Measurements from ENCODE around the gene BAD. TPM values are rescaled to one million over a fixed set of nuclear protein-coding genes. Genes with fewer than 3 reads are reported as not detected.

The BAD gene
- total and polyA plus RNA-seq, 2 of the 13 experiments (the other 11 are each of a cell fraction or from before 2014, with no cell fraction given), result 17.9 to 28.5 TPM

DNA sequence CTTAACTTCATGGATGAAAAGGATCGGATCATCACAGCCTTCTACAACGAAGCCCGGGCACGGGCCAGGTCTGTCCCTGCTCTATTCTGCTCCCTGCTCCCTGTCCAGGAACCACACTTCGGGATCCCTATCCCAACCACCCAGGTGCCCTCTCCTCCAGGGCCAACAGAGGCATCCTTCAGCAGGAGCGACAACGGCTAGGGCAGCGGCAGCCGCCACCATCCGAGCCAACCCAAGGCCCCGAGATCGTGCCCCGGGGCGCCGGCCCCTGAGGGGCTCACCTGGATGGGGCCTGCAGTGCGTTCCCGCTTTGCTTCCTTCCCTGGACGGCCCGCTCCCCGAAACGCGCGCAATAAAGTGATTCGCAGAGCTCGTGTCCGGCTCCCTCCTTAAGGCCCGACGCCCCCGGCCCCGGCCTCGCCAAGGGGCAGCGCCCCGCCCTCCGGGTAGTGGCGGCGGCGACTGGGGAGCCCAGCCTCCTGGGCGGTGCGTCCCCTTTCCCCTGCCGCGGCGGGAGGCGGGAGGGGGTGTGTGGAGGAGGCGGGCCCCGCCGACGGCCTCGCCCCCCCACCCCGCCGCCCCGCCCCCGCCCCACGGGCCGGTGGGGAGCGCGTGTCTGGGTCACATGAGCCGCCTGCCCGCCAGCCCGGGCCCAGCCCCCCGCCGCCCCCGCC, 50.4 kb downstream of the BAD start, which contains the start of gene VEGFB (continued):
- TF ChIP-seq, protein P1, sequence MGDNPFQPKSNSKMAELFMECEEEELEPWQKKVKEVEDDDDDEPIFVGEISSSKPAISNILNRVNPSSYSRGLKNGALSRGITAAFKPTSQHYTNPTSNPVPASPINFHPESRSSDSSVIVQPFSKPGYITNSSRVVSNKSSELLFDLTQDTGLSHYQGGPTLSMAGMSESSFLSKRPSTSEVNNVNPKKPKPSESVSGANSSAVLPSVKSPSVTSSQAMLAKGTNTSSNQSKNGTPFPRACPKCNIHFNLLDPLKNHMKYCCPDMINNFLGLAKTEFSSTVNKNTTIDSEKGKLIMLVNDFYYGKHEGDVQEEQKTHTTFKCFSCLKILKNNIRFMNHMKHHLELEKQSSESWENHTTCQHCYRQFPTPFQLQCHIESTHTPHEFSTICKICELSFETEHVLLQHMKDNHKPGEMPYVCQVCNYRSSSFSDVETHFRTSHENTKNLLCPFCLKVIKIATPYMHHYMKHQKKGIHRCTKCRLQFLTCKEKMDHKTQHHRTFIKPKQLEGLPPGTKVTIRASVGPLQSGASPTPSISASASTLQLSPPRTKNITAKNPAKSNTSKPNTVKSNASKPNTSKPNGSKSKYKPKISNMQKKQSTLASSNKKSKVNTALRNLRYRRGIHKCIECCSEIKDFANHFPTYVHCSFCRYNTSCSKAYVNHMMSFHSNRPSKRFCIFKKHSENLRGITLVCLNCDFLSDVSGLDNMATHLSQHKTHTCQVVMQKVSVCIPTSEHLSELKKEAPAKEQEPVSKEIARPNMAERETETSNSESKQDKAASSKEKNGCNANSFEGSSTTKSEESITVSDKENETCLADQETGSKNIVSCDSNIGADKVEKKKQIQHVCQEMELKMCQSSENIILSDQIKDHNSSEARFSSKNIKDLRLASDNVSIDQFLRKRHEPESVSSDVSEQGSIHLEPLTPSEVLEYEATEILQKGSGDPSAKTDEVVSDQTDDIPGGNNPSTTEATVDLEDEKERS (CRISPR knock-in tag; IDR thresholded peaks at IDR 0.05), result no peak
- TF ChIP-seq ZBTB38 (CRISPR knock-in tag; IDR thresholded peaks at IDR 0.05) (peak; percentile 70), TCF7L2 (IDR thresholded peaks at IDR 0.05; ENCODE audit: low read depth, low read length) (no peak), ZFP90 (CRISPR knock-in tag; IDR thresholded peaks at IDR 0.05; ENCODE audit: borderline replicate concordance) (peak; percentile 27; the same call in 1 of the 2 replicates), ZNF33A (CRISPR knock-in tag; IDR thresholded peaks at IDR 0.05; ENCODE audit: borderline replicate concordance) (no peak), SMYD3 (CRISPR knock-in tag; IDR thresholded peaks at IDR 0.05) (no peak), TARDBP (CRISPR knock-in tag; IDR thresholded peaks at IDR 0.05) (no peak), MAFK (conservative IDR thresholded peaks at IDR 0.05 in 1 of 2, IDR thresholded peaks at IDR 0.05 in 1 of 2; ENCODE audit: low read length in 2 of 2) (no peak), HNF4A (CRISPR knock-in tag; IDR thresholded peaks at IDR 0.05) (no peak), NFIB (CRISPR knock-in tag; IDR thresholded peaks at IDR 0.05; ENCODE audit: borderline replicate concordance) (no peak), ZNF160 (CRISPR knock-in tag; IDR thresholded peaks at IDR 0.05) (no peak), ZNF577 (CRISPR knock-in tag; IDR thresholded peaks at IDR 0.05; ENCODE audit: borderline replicate concordance, low read depth) (no peak), ATRX (CRISPR knock-in tag; IDR thresholded peaks at IDR 0.05; ENCODE audit: borderline replicate concordance) (no peak), SAP130 (CRISPR knock-in tag; IDR thresholded peaks at IDR 0.05; ENCODE audit: low read depth) (peak; percentile 28; the same call in 1 of the 2 replicates), PCBP1 (IDR thresholded peaks at IDR 0.05; ENCODE audit: borderline replicate concordance, low read depth, low read length) (no peak), CCDC6 (CRISPR knock-in tag; IDR thresholded peaks at IDR 0.05) (no peak)
- TF ChIP-seq, protein P2, sequence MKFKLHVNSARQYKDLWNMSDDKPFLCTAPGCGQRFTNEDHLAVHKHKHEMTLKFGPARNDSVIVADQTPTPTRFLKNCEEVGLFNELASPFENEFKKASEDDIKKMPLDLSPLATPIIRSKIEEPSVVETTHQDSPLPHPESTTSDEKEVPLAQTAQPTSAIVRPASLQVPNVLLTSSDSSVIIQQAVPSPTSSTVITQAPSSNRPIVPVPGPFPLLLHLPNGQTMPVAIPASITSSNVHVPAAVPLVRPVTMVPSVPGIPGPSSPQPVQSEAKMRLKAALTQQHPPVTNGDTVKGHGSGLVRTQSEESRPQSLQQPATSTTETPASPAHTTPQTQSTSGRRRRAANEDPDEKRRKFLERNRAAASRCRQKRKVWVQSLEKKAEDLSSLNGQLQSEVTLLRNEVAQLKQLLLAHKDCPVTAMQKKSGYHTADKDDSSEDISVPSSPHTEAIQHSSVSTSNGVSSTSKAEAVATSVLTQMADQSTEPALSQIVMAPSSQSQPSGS (CRISPR knock-in tag; IDR thresholded peaks at IDR 0.05), result no peak
- TF ChIP-seq, protein P3, sequence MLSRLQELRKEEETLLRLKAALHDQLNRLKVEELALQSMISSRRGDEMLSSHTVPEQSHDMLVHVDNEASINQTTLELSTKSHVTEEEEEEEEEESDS (CRISPR knock-in tag; IDR thresholded peaks at IDR 0.05; ENCODE audit: borderline replicate concordance), result no peak
- TF ChIP-seq, protein P4, sequence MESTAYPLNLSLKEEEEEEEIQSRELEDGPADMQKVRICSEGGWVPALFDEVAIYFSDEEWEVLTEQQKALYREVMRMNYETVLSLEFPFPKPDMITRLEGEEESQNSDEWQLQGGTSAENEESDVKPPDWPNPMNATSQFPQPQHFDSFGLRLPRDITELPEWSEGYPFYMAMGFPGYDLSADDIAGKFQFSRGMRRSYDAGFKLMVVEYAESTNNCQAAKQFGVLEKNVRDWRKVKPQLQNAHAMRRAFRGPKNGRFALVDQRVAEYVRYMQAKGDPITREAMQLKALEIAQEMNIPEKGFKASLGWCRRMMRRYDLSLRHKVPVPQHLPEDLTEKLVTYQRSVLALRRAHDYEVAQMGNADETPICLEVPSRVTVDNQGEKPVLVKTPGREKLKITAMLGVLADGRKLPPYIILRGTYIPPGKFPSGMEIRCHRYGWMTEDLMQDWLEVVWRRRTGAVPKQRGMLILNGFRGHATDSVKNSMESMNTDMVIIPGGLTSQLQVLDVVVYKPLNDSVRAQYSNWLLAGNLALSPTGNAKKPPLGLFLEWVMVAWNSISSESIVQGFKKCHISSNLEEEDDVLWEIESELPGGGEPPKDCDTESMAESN (CRISPR knock-in tag; conservative IDR thresholded peaks at IDR 0.05), result no peak
- TF ChIP-seq, protein P5, sequence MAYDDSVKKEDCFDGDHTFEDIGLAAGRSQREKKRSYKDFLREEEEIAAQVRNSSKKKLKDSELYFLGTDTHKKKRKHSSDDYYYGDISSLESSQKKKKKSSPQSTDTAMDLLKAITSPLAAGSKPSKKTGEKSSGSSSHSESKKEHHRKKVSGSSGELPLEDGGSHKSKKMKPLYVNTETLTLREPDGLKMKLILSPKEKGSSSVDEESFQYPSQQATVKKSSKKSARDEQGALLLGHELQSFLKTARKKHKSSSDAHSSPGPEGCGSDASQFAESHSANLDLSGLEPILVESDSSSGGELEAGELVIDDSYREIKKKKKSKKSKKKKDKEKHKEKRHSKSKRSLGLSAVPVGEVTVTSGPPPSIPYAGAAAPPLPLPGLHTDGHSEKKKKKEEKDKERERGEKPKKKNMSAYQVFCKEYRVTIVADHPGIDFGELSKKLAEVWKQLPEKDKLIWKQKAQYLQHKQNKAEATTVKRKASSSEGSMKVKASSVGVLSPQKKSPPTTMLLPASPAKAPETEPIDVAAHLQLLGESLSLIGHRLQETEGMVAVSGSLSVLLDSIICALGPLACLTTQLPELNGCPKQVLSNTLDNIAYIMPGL (CRISPR knock-in tag; IDR thresholded peaks at IDR 0.05; ENCODE audit: borderline replicate concordance in 1 of 2, low read depth in 1 of 2), result peak in 1 of 2 experiments; percentile 38; a peak in 2 of 4 replicates
